Upper lobe of right lung (tissue), 1 donor: ENCODE measurements around the gene C15orf61. TPM values are rescaled to one million over a fixed set of nuclear protein-coding genes. Genes with fewer than 3 reads are reported as not detected.

ENCODE experiments used
- ATAC-seq: fragments of 200-7000 bp; cut with Tn5 transposase; one replicate; pipeline ENCODE4 v1.9.1; 2020; ENCODE audit warnings: mild to moderate bottlenecking, moderate library complexity
- DNase-seq: peaks from one replicate; pipeline ENCODE4 v3.0.0-alpha.2; 2020
- H3K27ac ChIP-seq: fragments of 200-600 bp; one replicate; pipeline ENCODE4 v1.8.0; 2022
- H3K27me3 ChIP-seq: fragments of 200-600 bp; one replicate; pipeline ENCODE4 v1.8.0; 2022; ENCODE audit warnings: mild to moderate bottlenecking
- H3K36me3 ChIP-seq: fragments of 200-600 bp; one replicate; pipeline ENCODE4 v1.8.0; 2022
- H3K4me1 ChIP-seq: fragments of 200-600 bp; one replicate; pipeline ENCODE4 v1.8.0; 2022
- H3K4me3 ChIP-seq: fragments of 200-600 bp; one replicate; pipeline ENCODE4 v1.8.0; 2022; ENCODE audit warnings: mild to moderate bottlenecking
- H3K9me3 ChIP-seq: fragments of 200-600 bp; one replicate; pipeline ENCODE4 v1.8.0; 2022
- intact Hi-C: fragments of 100-400 bp; cut with DNase I; formaldehyde crosslinking; loops from one replicate; pipeline ENCODE4 v1.11.0; 2022
- total RNA-seq: library from RNA; stranded (reverse); fragmentation: NEBNext Ultra II Directional; extraction: Animal tissue kit (Norgen Biotek cat#: 25700); gene quantifications from one replicate; pipeline ENCODE4 v1.2.1, GENCODE V29; 2021
- TF ChIP-seq, protein P1 (sequence below): fragments of 200-600 bp; IDR thresholded peaks from one replicate; pipeline ENCODE4 v1.8.0; 2022; ENCODE audit warnings: antibody characterized with exemption
- donor health status: DM: no; HTN: yes; CAD: no; lungs with severe emphysema.

The C15orf61 gene
- total RNA-seq, 1 donor from 2014 or later = 7.4 TPM

DNA sequence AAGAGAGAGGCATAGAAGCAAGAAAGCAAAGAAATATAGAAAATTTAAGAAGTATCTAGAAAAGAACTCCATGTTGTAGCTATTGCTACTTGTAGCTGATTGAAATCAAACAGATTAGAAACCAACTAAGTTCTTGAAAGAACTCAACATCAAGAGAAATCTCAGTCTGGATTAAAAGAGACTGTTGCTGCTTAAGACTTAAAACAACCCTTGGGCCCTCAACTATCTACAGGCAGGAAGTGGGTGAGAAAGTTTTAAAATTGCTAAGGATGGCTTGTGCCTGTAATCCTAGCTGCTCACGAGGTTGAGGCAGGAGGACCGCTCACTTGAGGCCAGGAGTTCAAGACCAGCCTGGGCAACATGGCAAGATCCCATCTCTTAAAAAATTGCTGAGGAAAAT is 39.3 kb upstream of the C15orf61 start:
- intact Hi-C loops = no loop called here
- Histone ChIP-seq H3K36me3 (no peaks in the 10 kb centered on the region), H3K9me3 (no peaks in the 10 kb centered on the region), H3K4me1 (no peaks in the 10 kb centered on the region), H3K4me3 (no peak overlapping the region), H3K27ac (no peak overlapping the region), H3K27me3 (no peaks in the 10 kb centered on the region)
- TF ChIP-seq, protein P1, sequence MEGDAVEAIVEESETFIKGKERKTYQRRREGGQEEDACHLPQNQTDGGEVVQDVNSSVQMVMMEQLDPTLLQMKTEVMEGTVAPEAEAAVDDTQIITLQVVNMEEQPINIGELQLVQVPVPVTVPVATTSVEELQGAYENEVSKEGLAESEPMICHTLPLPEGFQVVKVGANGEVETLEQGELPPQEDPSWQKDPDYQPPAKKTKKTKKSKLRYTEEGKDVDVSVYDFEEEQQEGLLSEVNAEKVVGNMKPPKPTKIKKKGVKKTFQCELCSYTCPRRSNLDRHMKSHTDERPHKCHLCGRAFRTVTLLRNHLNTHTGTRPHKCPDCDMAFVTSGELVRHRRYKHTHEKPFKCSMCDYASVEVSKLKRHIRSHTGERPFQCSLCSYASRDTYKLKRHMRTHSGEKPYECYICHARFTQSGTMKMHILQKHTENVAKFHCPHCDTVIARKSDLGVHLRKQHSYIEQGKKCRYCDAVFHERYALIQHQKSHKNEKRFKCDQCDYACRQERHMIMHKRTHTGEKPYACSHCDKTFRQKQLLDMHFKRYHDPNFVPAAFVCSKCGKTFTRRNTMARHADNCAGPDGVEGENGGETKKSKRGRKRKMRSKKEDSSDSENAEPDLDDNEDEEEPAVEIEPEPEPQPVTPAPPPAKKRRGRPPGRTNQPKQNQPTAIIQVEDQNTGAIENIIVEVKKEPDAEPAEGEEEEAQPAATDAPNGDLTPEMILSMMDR = no peak
- DNase-seq = no peak
- no peak for ATAC-seq

DNA sequence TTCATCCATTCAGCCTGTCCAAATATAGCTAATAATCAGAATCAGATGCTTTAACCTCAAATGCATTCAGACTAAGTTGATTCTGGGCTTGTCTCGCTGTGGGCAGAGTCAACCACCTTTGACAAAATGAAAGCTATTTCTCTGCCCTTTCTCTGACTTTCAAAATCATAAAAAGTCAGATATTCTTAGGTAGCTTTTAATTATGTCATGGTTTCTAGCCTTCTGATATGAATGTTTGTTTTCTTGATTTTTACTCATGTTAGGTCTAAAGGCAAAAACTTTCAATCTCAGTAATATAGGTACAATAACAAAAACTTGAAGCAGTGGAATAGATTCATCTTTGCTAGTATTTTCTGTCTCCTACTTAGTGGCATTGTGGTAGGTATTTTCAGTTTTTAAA is 25.3 kb upstream of the C15orf61 start:
- TF ChIP-seq, protein P1 = no peak
- Histone ChIP-seq H3K4me1 (no peaks in the 10 kb centered on the region), H3K4me3 (no peak overlapping the region), H3K9me3 (no peaks in the 10 kb centered on the region), H3K27ac (no peak overlapping the region), H3K36me3 (no peaks in the 10 kb centered on the region), H3K27me3 (no peaks in the 10 kb centered on the region)
- DNase-seq (no peak), ATAC-seq (no peak)
- intact Hi-C loops = no loop called here

DNA sequence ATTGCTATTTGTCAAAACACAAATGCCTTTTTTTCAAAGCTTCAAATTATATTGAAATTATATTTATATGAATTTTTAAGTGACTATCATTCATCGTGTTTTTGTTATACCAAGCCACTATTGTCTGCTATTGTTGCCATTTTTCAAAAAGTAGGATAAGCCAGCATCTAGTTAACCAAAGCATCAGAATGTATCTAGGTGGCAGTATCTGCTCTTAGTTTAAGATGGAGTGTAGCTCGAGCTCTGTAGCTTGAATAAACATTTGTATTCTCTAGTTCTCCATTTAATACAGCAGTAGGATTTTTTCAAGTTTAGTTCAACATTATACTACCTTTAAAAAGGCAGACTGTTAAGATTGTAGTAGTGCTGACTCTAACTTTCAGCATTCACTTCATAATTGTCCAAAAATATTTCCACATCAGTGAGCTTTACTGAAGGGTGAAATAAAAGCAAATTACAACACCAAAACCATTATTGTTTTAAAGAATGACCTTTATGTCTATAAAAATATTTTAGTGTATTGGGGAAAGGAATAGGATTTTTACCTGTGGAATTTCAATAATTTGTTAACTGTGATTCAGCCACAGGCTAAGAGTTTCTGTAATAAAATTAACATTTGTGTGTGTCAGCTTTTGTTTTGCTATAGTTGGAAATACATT is 19.6 kb upstream of the C15orf61 start:
- no peak overlapping the region for H3K27ac ChIP-seq
- ATAC-seq = peak; percentile 43
- no peak overlapping the region for H3K4me3 ChIP-seq

DNA sequence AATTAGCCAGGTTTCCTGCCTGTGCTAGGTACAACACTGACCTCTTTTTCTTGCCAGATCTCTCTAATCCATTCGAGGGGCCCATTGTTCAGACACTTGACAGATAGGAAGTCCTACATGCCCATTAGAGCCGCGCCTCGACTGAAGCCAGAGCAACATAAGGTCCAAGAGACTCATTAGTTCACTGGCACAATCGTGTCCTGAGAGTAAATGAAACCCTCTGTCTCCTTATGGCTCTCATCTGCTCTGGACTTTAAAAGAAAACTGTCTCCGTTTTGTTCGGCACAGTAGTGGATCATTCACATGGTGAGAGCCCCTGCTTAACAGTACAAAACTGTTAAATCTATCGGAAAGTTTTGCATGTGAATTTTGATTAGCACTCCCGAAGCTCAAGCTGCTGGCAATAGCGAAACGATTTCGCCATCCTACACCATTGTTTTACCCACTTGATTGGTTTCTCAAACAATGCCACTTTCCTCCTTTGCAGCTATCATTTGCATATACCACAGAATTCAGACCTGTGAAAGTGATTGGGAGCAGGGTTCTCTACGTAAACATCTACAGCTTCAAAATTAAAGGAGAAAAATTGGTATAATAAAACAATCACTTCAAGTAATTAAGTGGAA is 19.0 kb upstream of the C15orf61 start:
- no peaks in the 10 kb centered on the region for H3K27me3 ChIP-seq
- no peak overlapping the region for H3K4me3 ChIP-seq
- intact Hi-C loops = no loop called here
- H3K36me3 ChIP-seq = no peaks in the 10 kb centered on the region
- ATAC-seq (no peak), DNase-seq (no peak)
- TF ChIP-seq, protein P1 = no peak
- H3K4me1 ChIP-seq = peaks cover 5% of the 10 kb centered on the region
- H3K9me3 ChIP-seq = no peaks in the 10 kb centered on the region
- no peak overlapping the region for H3K27ac ChIP-seq

More for the DNA sequence above, 19.6 kb upstream of the C15orf61 start:
- Histone ChIP-seq H3K4me1 (no peaks in the 10 kb centered on the region), H3K9me3 (no peaks in the 10 kb centered on the region), H3K36me3 (no peaks in the 10 kb centered on the region), H3K27me3 (no peaks in the 10 kb centered on the region)
- TF ChIP-seq, protein P1 = peak; percentile 31
- intact Hi-C loops = no loop called here
- DNase-seq = no peak

DNA sequence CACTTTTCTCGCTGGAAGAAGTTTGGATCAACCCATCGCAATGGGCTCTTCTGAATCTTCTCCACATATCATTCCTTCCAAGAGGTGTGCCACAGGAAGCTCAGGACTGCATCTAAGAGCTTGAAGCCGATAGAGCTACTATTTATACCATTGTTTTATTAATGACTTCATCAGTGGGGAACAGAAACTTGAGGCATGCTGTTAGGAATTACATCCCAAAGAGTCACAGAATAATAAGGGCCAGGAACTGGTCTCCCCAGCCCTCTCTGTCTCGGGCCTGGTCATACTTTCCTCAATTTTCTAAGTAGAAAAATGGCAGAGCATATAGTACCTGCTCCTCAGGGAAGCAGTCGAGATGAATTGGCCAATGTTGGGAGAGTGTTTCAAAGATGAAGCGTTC is 16.9 kb upstream of the C15orf61 start:
- H3K4me3 ChIP-seq = no peak overlapping the region
- DNase-seq (no peak), ATAC-seq (no peak)
- H3K27me3 ChIP-seq = no peaks in the 10 kb centered on the region
- no peak overlapping the region for H3K27ac ChIP-seq
- H3K36me3 ChIP-seq = no peaks in the 10 kb centered on the region
- H3K9me3 ChIP-seq = no peaks in the 10 kb centered on the region
- TF ChIP-seq, protein P1 = no peak
- intact Hi-C loops = no loop called here
- peaks cover 10% of the 10 kb centered on the region for H3K4me1 ChIP-seq
